HG03565 (cell line): ENCODE measurements around the gene SEMA3F.

Experiments
- ATAC-seq: cut with Tn5 transposase; IDR thresholded peaks from one replicate; pipeline ENCODE4 v1.9.1; 2021; ENCODE audit warnings: mild to moderate bottlenecking, moderate library complexity; ENCODE audit not compliant: unreplicated experiment

Gene SEMA3F

DNA sequence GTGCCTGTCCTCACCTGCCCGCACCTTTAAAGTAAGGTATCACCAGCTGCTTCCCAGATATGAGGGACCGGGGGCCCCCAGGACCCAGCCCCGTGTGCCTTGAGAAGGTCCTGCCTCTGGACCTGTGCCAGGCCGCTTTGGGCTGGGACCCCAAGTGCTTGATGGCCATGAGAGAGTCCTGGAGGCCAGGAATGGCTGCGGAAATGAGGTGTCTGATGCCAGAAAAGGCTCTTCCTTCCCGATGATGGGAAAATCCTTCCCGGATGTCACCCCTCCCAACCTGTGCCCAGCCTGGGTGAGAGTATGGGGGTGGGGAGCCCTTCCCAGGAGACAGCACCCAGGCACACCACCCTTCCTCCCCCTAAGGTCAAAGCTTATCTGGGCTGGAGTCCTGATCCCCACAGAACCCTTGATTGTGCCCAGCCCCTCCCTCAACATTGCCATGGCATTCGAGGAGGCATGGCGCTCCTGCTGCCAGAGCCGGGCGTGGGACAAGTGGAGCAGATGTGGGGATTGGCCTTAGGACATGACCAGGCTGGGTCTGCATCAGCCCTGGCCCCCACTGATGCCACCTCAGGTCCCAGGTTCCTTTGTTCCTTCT, 14.2 kb downstream of the SEMA3F start:
- no peak for ATAC-seq

DNA sequence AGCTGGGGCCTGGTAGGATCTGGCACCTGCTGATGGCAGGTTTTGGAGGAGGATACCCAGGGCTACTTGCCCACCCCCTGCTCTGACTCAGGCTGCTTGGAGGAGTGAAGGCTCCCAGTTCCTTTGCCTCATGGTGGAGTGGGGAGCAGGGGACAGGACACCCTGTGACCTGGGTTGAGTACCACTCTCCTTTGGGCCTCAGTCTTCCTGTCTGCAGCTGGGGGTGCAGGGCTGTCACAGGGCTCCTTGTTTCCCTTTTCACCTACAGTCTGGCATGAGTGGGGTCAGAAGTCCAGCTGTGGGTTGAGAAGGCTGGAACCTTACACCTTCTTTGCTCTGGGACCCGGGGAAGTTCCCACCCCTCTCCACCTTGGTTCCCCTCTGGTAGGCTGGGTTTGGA, 14.7 kb downstream of the SEMA3F start:
- no peak for ATAC-seq

DNA sequence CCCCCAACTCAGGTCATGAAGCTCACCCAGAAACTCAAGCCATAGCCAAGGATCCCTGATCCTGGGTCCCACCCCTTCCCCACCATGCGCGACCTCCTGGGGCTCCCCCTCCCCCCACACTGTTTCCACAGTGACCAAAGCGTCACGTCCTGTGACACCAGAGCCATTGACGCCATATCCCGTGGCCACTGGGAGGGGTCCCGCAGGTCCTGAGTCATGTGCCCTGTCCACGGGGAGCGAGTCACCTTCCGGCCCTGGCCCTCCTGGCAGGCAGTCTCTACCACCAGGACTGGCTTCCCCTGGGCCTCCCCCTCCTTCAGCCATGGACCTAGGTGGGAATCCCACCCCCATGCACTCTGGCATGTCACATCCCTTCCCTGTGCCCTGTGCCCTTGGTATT, 15.6 kb downstream of the SEMA3F start:
- no peak for ATAC-seq

DNA sequence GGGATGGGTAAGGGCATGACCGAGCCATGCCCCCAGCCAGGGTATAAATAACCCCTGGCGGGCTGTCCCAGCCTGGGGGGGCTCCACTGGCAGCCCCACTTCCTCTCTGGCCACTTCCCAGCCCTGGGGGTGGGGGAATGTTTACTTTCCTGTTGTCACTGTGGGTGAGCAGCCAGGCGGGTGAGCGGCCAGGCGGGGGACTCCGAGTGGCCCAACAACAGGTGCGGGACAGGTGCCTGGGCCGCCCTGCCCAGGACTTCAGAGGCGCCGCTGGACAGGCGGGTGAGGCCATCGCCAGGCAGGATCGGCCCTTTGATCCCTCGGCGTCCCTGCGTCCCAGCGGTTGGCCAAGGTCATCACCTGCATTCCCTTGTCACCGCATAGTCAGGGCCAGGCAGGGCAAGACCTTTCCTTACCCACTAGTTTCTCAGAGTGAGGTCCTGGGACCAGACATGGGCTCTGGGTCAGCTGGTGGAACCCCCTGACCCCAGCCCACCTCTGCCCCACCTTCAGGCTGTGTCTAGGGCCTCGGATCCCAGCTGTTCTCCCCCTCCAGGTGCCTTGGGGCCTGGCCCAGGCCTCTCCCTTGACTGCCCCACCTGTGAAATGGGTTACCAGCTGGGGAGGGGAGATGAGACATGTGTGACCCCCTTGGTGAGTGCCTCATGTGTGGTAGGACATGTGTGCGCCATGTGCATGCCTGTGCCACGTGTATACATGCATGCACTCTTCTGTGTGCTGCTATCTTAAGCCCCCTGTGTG, 16.6 kb downstream of the SEMA3F start:
- no peak for ATAC-seq

DNA sequence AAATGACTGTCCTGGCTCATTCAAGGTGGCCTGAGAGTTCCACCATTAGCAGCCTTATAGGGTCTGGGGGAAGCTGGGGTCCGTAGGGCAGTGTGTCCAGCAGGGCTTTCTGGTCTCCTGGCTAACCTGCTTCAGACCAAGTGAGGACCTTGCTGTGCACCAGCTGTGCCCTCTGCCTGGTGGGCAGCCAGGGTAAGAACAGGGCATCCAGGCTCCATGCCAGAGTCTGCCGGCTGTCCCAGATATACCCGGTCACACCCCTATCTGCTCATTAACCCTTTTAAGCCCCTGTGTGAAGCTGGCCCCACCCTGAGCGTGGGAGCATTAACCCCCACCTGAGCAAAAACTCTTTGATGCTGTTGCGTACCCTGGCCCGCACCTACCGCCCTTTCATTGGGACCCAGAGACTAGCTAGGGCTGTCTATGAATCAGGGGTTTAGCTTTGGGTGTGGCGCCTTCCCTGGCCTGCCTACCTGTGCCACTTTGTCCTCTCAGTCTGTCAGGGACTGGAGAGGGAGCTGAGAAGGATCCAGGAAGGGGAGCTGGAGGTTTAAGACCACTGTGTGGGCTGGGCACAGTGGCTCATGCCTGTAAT, 17.6 kb downstream of the SEMA3F start:
- no peak for ATAC-seq

DNA sequence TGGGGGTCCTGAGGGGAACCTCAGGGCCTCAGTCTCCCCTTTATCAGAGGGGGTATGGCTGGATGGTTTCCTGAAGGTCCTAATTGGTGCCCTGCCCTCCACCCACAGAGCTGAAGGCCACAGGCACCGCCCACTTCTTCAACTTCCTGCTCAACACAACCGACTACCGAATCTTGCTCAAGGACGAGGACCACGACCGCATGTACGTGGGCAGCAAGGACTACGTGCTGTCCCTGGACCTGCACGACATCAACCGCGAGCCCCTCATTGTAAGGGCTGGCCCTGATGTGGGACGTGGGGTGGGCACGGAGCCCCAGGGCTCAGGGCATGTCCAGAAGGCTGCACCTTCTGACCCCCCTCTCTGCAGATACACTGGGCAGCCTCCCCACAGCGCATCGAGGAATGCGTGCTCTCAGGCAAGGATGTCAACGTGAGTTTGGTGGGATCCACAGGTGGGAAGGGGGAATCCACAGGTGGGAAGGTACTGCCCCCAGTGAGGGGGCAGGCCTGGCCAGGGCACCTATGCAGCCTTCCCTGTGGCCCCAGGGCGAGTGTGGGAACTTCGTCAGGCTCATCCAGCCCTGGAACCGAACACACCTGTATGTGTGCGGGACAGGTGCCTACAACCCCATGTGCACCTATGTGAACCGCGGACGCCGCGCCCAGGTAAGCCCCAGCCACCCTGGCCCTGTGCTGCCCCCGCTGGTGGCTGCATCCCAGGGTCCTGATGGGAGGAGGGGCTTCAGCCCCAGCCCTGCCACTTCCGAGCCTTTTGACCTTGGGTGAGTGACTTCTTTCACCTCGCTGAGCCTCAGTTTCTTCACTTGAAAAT, 18.8 kb downstream of the SEMA3F start:
- ATAC-seq, result no peak

DNA sequence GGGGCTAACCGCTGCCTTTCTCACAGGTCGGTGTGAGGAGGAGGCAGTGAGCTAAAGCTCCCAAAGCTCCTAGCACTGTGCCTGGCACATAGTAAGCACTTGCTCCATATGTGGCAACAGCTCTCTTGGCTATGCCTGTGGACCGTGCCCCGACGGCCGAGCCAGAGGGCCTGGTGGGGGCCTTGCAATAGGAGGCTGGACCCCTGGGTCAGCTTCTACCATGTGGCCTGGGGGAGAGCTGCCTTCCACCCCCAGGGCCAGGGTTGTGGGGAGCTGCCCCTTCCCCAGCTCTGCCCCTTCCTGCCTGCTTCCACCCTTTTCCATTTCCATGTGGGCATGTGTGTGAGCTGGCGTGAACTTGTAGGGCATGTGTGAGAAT, 19.4 kb downstream of the SEMA3F start:
- no peak for ATAC-seq

DNA sequence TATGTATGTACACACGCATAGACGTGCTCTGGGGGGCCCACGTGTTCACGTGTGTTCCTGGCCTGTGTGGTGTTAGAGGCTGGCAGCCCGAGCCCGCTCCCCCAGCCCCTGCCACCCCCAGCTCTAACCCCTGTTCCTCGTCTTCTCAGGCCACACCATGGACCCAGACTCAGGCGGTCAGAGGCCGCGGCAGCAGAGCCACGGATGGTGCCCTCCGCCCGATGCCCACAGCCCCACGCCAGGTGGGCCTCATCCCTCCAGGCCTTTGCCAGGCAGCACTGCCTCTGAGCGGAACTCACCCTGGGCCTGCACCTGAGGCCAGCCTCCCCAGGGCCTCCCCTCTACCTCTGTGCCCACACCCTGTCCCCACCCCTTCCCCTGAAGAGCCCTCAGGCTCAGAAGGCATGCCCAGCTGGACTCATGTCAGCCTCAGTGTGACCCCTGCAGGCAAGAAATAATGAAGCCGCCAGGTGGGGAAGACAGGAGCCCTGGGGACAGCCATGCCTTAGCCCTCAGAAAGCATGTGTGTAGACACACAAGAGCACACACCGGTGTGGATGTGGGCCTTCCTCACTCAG, 19.9 kb downstream of the SEMA3F start:
- no peak for ATAC-seq

DNA sequence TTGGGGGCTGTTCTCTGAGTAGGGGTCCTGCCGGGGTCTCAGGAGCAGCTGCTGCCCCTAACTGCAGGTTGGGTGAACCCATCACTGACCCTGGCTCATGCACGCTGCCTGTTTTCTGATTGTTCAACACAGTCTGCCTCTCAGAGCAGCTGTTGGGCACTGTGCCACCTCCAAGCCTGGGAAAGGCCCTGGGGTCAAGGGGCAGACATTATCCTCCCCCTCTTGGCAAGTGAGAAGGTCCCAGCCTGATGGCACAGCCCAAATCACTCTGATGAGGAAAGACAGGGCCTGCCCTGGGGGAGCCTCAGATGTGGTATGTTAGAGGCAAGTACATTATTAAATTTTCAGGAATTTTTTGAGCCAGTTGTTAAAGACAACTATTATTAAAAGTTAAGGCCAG, 22.2 kb downstream of the SEMA3F start:
- ATAC-seq, result no peak

DNA sequence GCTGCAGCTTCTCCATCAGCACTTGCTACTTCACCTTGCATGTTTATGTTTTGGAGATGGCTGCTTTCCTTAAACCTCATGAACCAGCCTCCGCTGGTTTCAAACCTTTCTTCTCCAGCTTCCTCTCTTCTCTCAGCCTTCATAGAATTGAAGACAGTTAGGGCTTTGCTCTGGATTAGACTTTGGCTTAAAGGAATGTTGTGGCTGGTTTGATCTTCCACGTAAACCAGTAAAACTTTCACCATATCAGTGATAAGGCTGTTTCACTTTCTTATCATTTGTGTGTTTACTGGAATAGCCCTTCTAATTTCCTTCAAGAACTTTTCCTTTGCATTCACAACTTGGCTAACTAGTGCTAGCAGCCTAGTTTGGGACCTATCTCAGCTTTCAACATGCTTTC, 24.6 kb downstream of the SEMA3F start:
- ATAC-seq, result no peak

DNA sequence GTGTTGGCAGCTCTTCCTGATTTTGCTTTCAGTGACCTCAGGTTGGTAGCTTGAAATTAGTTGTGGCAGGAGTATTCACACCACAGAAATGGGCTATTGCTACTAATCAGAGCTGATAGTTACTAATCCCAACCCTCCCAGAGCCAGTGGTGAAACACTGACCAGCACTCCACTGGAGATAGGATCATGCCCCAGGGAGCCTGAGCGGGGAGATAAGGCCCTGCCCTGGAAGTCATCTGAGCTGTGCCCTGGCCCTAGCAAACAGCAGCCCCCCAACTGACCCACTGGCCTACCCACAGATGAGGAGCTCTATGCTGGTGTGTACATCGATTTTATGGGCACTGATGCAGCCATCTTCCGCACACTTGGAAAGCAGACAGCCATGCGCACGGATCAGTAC, 26.9 kb downstream of the SEMA3F start:
- no peak for ATAC-seq

DNA sequence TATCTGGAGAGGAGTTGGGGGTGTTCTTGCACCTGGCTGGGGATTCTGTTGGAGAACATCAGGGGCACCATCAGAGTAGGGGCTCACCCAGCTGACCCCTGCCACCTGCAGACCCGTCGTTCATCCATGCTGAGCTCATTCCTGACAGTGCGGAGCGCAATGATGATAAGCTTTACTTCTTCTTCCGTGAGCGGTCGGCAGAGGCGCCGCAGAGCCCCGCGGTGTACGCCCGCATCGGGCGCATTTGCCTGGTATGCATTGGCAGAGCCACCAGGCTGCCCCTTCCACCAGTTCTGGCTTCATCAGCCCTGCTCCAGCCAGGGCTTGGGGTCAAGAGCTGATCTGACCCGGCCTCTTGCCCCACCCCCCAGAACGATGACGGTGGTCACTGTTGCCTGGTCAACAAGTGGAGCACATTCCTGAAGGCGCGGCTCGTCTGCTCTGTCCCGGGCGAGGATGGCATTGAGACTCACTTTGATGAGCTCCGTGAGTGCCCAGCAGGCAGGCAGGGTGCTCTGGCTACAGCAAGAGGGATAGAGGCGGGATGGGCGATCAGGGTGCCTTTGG, 27.5 kb downstream of the SEMA3F start:
- ATAC-seq, result no peak

DNA sequence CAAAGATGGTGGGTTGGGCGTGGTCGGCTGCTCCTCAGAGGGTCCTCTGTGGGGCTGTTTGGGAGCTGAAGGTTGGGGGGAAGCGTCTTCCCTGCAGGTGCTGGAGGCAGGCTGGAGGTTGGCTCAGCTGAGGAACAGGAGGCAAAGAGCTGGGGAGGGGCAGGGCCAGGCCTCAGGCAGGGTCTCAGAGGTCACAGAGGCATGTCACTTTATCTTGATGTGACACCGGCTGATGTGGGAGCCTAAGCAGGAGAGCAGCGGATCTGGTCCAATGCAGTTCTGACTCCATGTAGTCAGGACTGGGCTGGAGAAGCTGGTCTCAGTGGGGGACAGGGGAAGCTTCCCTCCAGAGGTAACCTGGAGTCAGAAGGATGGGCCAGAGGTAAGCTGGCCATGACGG, 28.6 kb downstream of the SEMA3F start:
- ATAC-seq, result no peak

DNA sequence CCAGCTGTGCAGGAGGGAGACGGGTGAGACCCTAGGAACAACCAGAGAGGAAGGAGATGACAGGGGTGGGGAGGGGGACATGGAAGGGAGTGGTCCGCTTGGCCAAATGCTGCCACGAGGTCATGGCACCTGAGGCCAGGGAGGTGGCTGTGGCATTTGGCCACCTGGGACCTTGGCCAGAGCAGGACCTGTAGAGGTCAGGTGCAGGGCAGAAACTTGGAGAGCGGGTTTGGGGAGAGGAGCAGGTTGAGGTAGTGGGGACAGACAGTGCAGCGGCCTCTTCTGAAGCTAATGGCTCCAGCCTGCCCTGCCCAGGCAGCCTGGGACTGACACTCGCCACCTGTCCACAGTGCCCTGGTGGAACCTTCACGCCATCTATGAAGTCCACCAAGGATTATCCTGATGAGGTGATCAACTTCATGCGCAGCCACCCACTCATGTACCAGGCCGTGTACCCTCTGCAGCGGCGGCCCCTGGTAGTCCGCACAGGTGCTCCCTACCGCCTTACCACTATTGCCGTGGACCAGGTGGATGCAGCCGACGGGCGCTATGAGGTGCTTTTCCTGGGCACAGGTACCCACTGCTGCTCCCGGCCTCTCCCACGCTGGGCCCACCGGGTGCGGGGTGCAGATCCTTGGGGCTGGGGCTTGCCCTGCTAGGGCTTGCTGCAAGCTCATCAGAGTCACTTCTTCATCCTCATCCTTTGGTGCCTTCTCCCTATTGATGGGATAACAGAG, 29.3 kb downstream of the SEMA3F start:
- no peak for ATAC-seq

DNA sequence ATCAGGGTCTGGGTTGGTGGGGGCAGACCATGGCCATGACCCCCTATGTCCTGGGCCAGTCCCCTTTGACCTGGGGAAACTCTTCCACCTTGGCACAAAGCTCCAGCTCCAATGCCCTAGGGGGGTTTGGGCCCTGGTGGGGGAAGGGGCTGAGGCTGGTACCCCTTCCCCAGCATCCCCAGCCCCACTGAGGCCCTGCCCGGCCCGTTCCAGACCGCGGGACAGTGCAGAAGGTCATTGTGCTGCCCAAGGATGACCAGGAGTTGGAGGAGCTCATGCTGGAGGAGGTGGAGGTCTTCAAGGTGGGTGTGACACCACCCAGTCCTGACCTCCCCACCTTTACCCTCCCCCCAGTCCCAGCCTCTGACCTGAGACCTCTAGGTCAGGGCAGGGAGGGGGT, 30.1 kb downstream of the SEMA3F start:
- no peak for ATAC-seq

DNA sequence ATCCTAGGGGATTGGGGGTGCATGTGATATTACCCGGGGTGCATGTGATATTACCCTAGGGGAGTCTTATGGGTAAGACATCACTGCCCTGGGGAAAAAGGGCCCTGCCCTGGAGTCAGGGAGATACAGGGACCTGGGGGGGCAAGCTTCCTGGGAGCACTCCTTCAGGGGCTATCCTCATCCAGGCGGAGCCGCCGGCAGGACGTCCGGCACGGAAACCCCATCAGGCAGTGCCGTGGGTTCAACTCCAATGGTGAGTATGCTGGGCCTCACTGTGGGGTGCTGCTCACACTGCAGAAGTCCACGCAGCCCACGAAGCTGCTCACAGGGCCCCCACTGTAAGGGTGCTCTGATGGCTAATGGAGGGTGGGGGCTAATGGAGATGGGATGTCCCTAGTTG, 31.0 kb downstream of the SEMA3F start:
- ATAC-seq, result no peak

DNA sequence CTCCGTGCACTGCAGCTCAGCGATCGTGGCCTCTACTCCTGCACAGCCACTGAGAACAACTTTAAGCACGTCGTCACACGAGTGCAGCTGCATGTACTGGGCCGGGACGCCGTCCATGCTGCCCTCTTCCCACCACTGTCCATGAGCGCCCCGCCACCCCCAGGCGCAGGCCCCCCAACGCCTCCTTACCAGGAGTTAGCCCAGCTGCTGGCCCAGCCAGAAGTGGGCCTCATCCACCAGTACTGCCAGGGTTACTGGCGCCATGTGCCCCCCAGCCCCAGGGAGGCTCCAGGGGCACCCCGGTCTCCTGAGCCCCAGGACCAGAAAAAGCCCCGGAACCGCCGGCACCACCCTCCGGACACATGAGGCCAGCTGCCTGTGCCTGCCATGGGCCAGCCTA, 32.6 kb downstream of the SEMA3F start:
- no peak for ATAC-seq

DNA sequence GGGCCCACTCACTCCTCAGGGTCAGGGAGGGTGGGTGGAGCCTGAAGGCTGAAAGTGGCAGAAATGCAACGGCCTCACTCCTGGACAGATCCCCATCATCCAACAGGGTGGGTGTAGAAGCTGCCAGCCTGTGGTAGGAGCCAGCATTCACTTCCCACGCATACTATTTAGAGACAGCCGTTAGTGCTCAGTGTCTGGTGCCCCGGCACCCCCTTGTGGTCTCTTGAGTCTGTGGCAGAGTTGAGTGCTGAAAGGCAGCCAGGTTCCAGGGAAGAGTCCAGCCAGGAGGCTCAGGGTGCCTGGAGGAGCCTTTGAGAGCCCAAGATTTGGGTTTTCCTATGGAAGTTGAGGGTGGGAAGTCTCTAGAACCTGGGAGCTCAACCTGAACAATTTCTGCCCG, 34.1 kb downstream of the SEMA3F start:
- no peak for ATAC-seq

DNA sequence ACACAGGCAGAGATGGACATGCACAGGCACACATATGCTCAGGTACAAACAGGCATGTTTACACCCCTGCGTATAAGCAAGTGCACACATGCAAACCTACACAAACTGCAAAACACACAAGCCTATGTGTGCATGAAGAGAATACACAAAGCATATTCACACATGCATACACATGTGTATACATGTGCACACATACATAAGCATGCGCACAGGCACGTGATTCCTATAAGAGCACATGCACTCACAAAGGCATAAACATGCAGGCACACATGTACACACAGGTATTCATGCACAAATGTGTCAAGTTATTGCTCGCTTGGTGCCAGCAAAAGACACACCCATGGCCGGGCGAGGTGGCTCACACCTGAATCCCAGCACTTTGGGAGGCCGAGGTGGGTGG, 34.9 kb downstream of the SEMA3F start:
- no peak for ATAC-seq

DNA sequence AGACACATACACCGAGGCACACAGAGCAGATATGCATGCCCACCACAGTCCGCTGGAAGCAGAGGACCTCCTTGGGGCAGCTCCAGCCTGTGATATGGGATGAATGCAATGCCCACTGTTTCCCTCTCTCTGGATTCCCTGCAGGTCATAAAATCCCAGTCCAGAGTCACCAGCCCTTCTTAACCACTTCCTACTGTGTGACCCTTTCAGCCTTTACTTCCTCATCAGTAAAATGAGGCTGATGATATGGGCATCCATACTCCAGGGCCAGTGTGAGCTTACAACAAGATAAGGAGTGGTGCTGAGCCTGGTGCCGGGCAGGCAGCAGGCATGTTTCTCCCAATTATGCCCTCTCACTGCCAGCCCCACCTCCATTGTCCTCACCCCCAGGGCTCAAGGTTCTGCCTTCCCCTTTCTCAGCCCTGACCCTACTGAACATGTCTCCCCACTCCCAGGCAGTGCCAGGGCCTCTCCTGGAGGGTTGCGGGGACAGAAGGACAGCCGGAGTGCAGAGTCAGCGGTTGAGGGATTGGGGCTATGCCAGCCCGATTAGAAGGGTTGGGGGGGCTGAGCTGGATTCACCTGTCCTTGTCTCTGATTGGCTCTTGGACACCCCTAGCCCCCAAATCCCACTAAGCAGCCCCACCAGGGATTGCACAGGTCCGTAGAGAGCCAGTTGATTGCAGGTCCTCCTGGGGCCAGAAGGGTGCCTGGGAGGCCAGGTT, 36.0 kb downstream of the SEMA3F start, which contains the start of gene GNAT1:
Gene GNAT1, plus strand, starts transcription at position 675 of the 725 bp plus-strand sequence. CDS start 116 bp downstream, outside the sequence.
- no peak for ATAC-seq
